Activated T-cell treated with anti-CD3 and anti-CD28 coated beads for 4 hours (primary cell): ENCODE measurements around the gene MCEE.

ENCODE experiments used
- DNase-seq: peaks from one replicate; pipeline ENCODE4 v3.0.0-alpha.2; 2020

Gene MCEE

GRCh38 chr2:71074893-71075395 is 55.1 kb downstream of the MCEE start:
- no peak for DNase-seq

- no peak for DNase-seq
These were observed 56.6 kb downstream of the MCEE start for GRCh38 chr2:71073475-71073874.

- DNase-seq: no peak
These were observed 57.5 kb downstream of the MCEE start for GRCh38 chr2:71072492-71072891.

- DNase-seq: peak; percentile 40
These were observed 58.2 kb downstream of the MCEE start for GRCh38 chr2:71071681-71072398.

GRCh38 chr2:71070294-71071093 is 59.5 kb downstream of the MCEE start:
- no peak for DNase-seq

- no peak for DNase-seq
These were observed 60.7 kb downstream of the MCEE start for GRCh38 chr2:71069376-71069775.

GRCh38 chr2:71068218-71069035 is 61.6 kb downstream of the MCEE start, which contains the start of gene NAGK:
TSS of gene NAGK (plus strand) at chr2:71068648. CDS start at chr2:71068684, 36 bp downstream.
- DNase-seq: peak; percentile 92

GRCh38 chr2:71067567-71068217 is 62.3 kb downstream of the MCEE start:
- no peak for DNase-seq

GRCh38 chr2:71066856-71067255 is 63.2 kb downstream of the MCEE start:
- no peak for DNase-seq

- DNase-seq: no peak
These were observed 65.0 kb downstream of the MCEE start for GRCh38 chr2:71064754-71065621.

GRCh38 chr2:71064110-71064611 is 65.9 kb downstream of the MCEE start:
- DNase-seq: no peak

GRCh38 chr2:71063216-71063615 is 66.8 kb downstream of the MCEE start:
- DNase-seq: no peak

- DNase-seq: no peak
These were observed 69.2 kb downstream of the MCEE start for GRCh38 chr2:71060871-71061270.

- no peak for DNase-seq
These were observed 69.8 kb downstream of the MCEE start for GRCh38 chr2:71060211-71060610.
